HG02943 (cell line): ENCODE results near the gene TTYH1.

Experiments used
- ATAC-seq: cut with Tn5 transposase; IDR thresholded peaks from one replicate; pipeline ENCODE4 v1.9.1; 2021; ENCODE audit warnings: mild to moderate bottlenecking, low read depth, moderate library complexity; ENCODE audit not compliant: unreplicated experiment

Gene TTYH1

GRCh38 chr19:54391589-54392061 is 23.6 kb upstream of the TTYH1 start:
- ATAC-seq: no peak

DNA sequence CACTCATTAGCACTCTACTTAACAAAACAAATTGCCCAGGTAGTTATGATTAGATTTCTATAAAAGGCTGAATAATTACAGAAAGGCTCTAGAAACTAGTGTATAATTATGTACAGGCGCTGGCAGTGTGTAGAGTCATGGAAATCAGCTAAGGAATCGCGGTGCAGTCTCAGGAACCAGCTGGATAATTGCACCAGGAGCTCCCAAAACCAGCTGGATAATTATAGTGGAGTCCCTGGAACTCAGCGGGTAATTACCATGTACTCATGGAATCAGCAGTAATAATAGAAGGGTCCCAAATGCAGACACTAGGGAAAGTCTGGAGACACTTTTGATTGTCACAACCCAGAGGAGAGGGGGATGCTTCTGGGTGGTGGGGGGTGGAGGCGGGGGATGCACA is 23.2 kb upstream of the TTYH1 start:
- no peak for ATAC-seq

GRCh38 chr19:54393381-54393780 is 21.9 kb upstream of the TTYH1 start:
- no peak for ATAC-seq

DNA sequence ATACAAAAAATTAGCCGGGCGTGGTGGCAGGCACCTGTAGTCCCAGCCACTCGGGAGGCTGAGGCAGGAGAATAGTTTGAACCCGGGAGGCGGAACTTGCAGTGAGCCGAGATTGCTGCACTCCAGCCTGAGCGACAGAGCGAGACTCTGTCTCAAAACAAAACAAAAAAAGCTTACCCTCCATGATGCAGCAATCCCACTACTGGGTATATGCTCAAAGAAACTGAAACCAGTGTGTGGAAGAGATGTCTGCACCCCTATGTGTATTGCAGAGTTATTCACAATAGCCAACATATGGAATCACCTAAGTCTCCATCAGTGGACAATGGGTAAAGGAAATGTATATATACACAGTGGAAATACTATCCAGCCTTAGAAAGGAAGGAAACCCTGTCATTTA is 19.6 kb upstream of the TTYH1 start:
- no peak for ATAC-seq

GRCh38 chr19:54399189-54399588 is 16.1 kb upstream of the TTYH1 start:
- no peak for ATAC-seq

GRCh38 chr19:54400913-54401312 is 14.4 kb upstream of the TTYH1 start:
- ATAC-seq: no peak

GRCh38 chr19:54403054-54403453 is 12.2 kb upstream of the TTYH1 start:
- no peak for ATAC-seq

GRCh38 chr19:54405628-54406027 is 9.6 kb upstream of the TTYH1 start:
- ATAC-seq: no peak

DNA sequence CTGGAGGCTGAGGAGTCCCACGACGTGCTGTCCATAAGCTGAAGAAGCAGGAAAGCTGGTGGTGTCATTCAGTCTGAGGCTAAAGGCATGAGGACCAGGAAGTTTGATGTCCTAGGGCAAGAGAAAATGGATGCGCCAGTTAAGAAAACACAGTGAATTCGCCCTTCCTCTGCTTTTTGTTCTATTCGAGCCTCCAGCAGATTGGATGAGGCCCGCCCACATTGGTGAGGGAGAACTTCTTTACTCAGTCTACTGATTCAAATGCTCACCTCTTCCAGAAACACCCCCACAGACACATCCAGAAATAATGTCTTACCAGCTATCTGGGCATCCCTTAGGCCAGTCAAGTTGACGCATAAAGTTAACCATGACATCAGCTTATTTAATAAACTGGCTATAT is 7.5 kb upstream of the TTYH1 start:
- ATAC-seq: no peak

- ATAC-seq: no peak
Measured at GRCh38 chr19:54408456-54409026, 6.7 kb upstream of the TTYH1 start.

DNA sequence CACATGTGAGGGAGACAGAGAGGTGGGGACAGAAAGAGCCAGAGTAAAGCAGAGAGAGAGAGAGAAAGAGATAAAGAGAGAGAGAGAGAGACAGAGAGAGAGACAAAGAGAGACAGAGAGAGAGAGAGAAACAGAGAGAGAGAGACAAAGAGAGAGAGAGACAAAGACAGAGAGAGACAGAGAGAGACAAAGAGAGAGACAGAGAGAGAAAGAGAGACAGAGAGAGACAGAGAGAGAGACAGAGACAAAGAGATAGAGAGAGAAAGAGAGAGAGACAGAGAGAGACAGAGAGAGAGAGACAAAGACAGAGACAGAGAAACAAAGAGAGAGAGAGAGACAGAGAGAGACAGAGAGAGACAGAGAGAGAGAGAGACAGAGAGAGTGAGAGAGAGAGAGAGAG is 4.2 kb upstream of the TTYH1 start:
- ATAC-seq: no peak

GRCh38 chr19:54412877-54413276 is 2.4 kb upstream of the TTYH1 start:
- no peak for ATAC-seq

DNA sequence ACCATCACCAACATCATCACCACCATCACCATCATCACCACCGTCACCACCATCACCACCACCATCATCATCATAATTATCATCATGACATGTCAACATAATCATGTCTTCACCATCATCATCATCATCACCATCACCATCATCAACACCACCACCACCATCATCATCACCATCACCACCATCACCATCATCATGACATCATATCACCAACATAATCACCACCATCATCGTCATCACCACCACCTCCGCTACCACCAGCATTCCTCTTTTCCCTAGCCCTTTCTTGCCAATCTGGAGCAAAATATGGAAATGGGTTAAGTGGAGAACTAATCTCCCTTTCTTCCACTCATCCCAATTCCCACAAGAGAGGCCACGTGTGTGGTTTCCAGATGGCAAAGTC is 1.1 kb upstream of the TTYH1 start:
- ATAC-seq: no peak

DNA sequence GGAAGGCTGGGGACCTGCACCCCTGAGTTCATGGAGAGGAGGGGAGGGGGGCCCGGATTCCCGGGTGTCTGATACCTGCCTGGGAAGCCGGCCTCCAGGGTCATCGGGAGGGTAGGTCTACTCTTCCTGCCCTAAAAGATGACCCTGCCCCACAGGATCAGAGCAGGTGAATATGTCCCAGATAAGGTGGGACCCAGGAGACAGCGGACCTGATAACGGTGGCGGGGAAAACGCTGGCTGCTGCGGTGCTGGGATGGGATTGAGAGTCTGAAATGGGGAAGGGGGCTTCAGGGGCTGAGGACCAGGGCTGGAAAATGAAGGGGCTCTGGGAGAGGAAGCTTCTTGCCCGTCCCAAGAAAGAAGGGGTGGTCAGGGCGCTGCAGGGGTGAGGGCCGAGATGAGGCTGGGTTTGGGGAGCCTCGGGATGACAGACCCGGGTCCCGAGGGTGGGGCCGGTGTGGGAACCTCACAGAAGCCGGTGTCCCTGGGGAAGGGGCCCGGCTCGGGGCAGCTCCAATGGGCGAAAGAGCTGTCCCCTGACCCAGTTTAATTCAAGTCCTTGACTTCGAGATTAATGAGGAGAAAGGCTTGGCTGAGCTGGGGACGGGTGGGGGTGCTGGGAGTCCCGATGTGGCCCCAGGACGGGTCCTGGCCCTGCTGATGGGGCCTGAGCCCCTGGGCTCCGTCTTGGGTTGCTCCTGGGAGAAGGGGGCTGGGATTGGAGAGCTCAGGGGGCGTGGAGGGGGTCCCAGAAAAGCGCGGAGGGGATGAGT is 823 bp downstream of the TTYH1 start:
- no peak for ATAC-seq

GRCh38 chr19:54416695-54417491 is 1.6 kb downstream of the TTYH1 start:
- ATAC-seq: no peak

DNA sequence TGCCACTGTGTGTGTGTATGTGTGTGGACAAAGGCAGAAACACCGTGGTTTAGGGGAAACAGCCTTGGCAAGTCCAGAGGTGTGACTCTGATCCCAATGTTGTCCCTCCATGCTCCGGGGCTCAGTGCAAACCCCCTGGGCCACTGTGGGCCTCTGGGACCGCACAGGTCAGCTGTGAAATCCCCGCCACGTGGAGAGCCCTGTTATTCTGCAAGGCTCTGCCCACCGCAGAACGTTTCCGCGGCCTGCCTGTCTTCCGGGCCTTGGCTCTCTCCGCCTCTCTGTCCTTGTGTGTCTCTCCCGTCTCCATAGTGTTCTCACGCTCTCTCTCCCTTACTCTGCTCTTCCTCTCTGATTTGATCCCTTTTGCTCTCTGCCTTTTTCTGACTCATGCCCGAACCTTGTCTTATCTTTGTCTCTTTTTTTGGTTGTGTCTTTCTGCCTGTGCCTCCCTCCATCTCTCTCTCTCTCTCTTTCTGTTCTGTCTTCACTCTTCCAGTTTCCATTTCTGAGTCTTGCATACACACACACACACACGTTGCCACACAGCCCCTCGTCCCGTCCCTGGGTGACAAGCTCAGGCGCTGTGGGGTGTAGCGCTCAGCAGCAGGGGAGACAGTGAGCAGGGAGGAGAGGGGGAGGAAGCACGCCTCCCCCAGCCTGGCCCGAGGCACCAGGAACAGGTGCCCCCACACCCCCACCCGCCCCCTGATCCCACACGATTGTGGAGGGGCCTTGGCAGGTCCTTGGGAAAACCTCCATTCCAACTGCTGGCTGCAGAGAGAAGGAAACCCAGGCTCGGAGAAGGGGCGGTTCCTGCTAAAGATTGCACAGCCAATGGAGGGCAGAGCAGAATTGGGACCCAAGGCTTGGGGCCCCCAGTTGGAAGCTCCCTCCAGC is 3.0 kb downstream of the TTYH1 start:
- ATAC-seq: no peak

DNA sequence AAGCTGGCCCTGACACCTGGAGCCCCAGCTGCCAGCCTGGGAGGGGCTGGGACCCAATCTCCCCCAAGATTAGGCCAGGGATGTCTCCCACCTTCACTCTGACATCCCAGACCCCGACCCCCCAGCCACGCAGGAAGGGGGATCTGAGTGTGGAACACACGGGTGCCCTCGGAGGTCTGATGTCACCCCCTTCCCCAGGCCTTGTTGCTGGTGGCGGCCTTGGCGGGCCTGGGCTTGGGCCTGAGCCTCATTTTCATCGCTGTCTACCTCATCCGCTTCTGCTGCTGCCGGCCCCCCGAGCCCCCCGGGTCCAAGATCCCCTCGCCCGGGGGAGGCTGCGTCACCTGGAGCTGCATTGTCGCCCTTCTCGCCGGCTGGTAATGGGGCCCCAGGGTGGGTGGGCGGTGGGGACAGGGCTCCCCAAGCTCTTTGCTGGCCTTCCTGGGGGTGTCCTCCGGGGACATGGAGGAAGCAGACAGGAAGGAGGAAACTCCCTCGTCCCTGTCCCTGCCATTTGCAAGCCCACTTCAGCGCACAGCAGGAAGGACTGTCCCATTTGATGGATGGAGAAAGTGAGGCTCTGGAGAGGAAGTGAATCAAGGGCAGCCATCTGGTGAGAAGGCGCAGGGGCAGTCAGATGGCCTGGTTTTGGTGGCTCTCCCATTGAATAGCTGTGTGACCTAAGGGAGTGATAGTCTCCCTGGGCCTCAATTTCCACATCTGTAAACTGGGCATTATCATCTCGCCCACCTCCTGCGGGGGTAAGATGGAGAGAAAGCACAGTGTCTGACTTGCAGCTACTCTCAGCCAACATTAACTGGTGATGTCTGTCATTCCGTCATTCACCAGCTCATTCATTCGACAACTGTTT is 3.9 kb downstream of the TTYH1 start:
- no peak for ATAC-seq

DNA sequence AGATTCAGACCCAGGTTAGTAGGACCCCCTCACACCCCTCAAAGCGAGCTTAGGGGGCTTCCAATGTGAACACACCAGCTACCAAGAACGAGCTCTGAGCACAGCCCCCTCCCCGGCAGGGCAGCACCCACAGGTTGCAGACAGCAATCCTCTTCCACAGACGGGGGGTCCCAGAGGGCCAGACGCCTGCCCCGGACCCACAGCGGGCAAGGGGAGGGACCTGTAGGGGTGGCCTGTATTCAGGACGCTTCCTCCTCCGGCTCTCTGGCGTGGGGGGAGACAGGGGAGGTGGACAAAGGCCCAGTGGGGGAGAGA is 4.8 kb downstream of the TTYH1 start:
- no peak for ATAC-seq

DNA sequence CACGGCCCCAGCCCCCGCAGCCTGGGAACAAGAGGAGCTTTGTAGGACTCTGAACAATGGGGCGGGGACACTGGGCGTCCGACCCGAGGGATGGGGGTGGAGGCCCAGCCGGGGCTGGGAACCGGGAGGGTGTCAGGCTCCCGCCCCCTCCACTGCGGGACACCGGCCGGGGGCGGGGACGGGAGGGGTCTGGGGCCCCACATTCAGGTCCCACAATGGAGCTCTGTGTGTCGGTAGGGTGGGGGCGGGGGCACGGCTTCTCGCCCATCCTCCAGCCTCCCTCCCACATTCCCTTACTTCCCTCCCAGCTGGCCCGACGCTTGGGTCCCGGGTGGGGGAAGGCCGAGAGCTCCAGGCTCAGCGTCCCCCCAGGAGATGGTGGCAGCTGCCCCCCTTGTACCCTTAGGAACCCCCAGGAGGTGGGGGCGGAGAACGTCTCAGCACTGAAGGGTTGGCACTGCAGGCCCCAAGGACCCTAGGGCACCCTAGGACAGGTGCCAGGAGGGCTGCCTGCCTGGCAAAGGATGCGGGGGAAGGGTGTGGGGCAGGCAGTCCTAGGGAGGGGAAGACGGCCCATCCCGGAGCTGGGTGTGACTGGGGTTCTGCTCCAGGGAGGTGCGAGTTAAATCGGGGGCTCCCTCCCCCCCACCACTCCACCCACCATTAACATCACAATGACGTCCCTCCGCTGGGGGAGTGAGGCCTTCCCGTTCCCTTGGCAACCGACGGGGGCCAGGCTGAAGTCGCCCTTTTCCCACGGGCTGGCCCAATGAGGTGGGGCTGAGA is 5.3 kb downstream of the TTYH1 start:
- no peak for ATAC-seq
